Endothelial cell of umbilical vein (primary cell): ENCODE data around the gene SMOC1. TPM values are rescaled to one million over a fixed set of nuclear protein-coding genes. Genes with fewer than 3 reads are reported as not detected.

Experiments used
- BruUV-seq: library from RNA; stranded (reverse); fragments of 400-500 nt; replicated peaks from 2 replicates; lab custom pipeline; 2021; lab: Mats Ljungman, UMichigan
- CTCF ChIA-PET: fragments of 300-600, 350-600 bp; sonication (Branson Sonifier 250); formaldehyde crosslinking; loops from one replicate; lab custom pipeline; 2021; ENCODE audit warnings: antibody characterized with exemption, inconsistent platforms; lab: Charles Lee
- POLR2A ChIA-PET: fragments of 300-600, 350-600 bp; sonication (Branson Sonifier 250); formaldehyde crosslinking; loops from one replicate; lab custom pipeline; 2021; ENCODE audit warnings: antibody characterized with exemption, inconsistent platforms; lab: Charles Lee
- DNase-seq: peaks from one replicate; pipeline ENCODE4 v3.0.0-alpha.2; 2011; ENCODE audit warnings: low read depth, low spot score
- FAIRE-seq: peaks from 2 replicates; lab custom pipeline; 2011; peaks lifted over from hg19 to GRCh38; lab: Jason Lieb, UNC
- H2AFZ ChIP-seq: 2 replicates; pipeline ENCODE4 v1.6.0; 2012; ENCODE audit warnings: low read depth, low read length, control low read depth, inconsistent platforms
- H3K27ac ChIP-seq: 2 replicates; pipeline ENCODE4 v1.5.1; 2011; ENCODE audit warnings: low read depth, mild to moderate bottlenecking, control low read depth, low read length, moderate library complexity; ENCODE audit not compliant: insufficient read depth
- H3K27me3 ChIP-seq, 2 experiments: 2 replicates each; pipeline versions ENCODE4 v1.6.0 to v1.6.1; 2011; ENCODE audit warnings: low read length in 2 of 2, mixed read lengths in 1 of 2; ENCODE audit not compliant: control insufficient read depth in 2 of 2, insufficient read depth in 2 of 2
- H3K36me3 ChIP-seq, 2 experiments: 2 replicates in 1 of 2; 3 replicates in 1 of 2; pipeline ENCODE4 v1.5.1; 2011; ENCODE audit warnings: low read length in 2 of 2, mild to moderate bottlenecking in 1 of 2, moderate library complexity in 1 of 2; ENCODE audit not compliant: control insufficient read depth in 2 of 2, insufficient read depth in 2 of 2; ENCODE audit errors: extremely low read depth in 1 of 2
- H3K4me1 ChIP-seq: 3 replicates; pipeline ENCODE4 v1.5.1; 2011; ENCODE audit warnings: mild to moderate bottlenecking, low read length; ENCODE audit not compliant: control insufficient read depth, insufficient read depth; ENCODE audit errors: extremely low read depth
- H3K4me2 ChIP-seq: 2 replicates; pipeline ENCODE4 v1.6.1; 2011; ENCODE audit warnings: low read length, control low read depth, mixed read lengths; ENCODE audit not compliant: insufficient read depth
- H3K4me3 ChIP-seq, 3 experiments: fragments of 200-600 bp in 1 of 3; sonication (generic), shearing (Covaris generic) in 1 of 3; replicated peaks in 1 of 3; 2 replicates each; pipeline ENCODE4 v1.5.1; 2011 to 2016; ENCODE audit warnings: control low read depth in 3 of 3, low read length in 3 of 3, mild to moderate bottlenecking in 2 of 3, inconsistent platforms in 1 of 3, low read depth in 1 of 3, moderate library complexity in 1 of 3; ENCODE audit not compliant: insufficient read depth in 1 of 3
- H3K79me2 ChIP-seq: 2 replicates; pipeline ENCODE4 v1.6.0; 2012; ENCODE audit warnings: low read length, inconsistent platforms; ENCODE audit not compliant: control insufficient read depth, insufficient read depth
- H3K9ac ChIP-seq: replicated peaks from 2 replicates; pipeline ENCODE3; 2011; ENCODE audit warnings: low read length, control low read depth; ENCODE audit not compliant: insufficient read depth; ENCODE audit errors: extremely low read depth
- H3K9me1 ChIP-seq: replicated peaks from 3 replicates; pipeline ENCODE4 v1.6.0; 2011; ENCODE audit warnings: mild to moderate bottlenecking, low read length; ENCODE audit not compliant: control insufficient read depth, insufficient read depth; ENCODE audit errors: extremely low read depth
- H3K9me3 ChIP-seq: replicated peaks from 2 replicates; pipeline ENCODE4 v1.5.1; 2012; ENCODE audit warnings: low read length, inconsistent platforms; ENCODE audit not compliant: control insufficient read depth, insufficient read depth
- H4K20me1 ChIP-seq: replicated peaks from 2 replicates; pipeline ENCODE3; 2011; ENCODE audit warnings: mild to moderate bottlenecking, low read length; ENCODE audit not compliant: control insufficient read depth, insufficient read depth; ENCODE audit errors: extremely low read depth
- CTCF ChIP-seq, 2 donors: IDR thresholded peaks; 1 replicate in 1 of 2; 2 replicates in 1 of 2; pipeline ENCODE4 v1.5.1; 2011; ENCODE audit warnings: low read length in 2 of 2, mild to moderate bottlenecking in 2 of 2, moderate library complexity in 2 of 2, control low read depth in 1 of 2, inconsistent platforms in 1 of 2, low read depth in 1 of 2; ENCODE audit not compliant: insufficient read depth in 1 of 2; ENCODE audit errors: extremely low read depth in 1 of 2
- EZH2 ChIP-seq: IDR thresholded peaks from 2 replicates; pipeline ENCODE4 v1.6.1; 2012; ENCODE audit warnings: borderline replicate concordance, low read depth, mild to moderate bottlenecking, moderate library complexity, low read length, inconsistent platforms; ENCODE audit not compliant: severe bottlenecking
- GATA2 ChIP-seq: IDR thresholded peaks from 2 replicates; pipeline ENCODE4 v1.7.0; 2011; ENCODE audit warnings: low read depth, mild to moderate bottlenecking, moderate library complexity, mixed read lengths, low read length; ENCODE audit not compliant: insufficient read length, insufficient read depth
- POLR2A ChIP-seq: IDR thresholded peaks from 2 replicates; pipeline ENCODE4 v1.6.1; 2012; ENCODE audit warnings: low read depth, mild to moderate bottlenecking, control low read depth, low read length
- POLR2AphosphoS5 ChIP-seq: IDR thresholded peaks from 2 replicates; pipeline ENCODE4 v1.6.1; 2012; ENCODE audit warnings: low read depth, mild to moderate bottlenecking, control low read depth, low read length, moderate library complexity; ENCODE audit not compliant: insufficient read depth
- dilution Hi-C: fragments of 300-500 bp; cut with MboI; formaldehyde crosslinking; loops from one replicate; pipeline ENCODE4 v1.15.0; 2019; ENCODE audit warnings: low sequenced_read_pairs; ENCODE audit not compliant: extremely low pct_ligation_motif_present
- intact Hi-C: fragments of 100-400 bp; cut with micrococcal nuclease; formaldehyde crosslinking; loops from one replicate; pipeline ENCODE4 v1.10.0; 2022
- polyA plus RNA-seq, 4 experiments: library from polyadenylated mRNA; depleted of rRNA in 3 of 4; stranded (reverse) in 3 of 4; unstranded in 1 of 4; fragments of >200 nt; gene quantifications; 2 replicates each; pipeline versions ENCODE4 v1.2.1 to v1.2.3, GENCODE V29; 2011 to 2012; ENCODE audit warnings: missing spikeins in 1 of 4
- total RNA-seq: library from RNA; stranded (reverse); gene quantifications from 2 replicates; pipeline ENCODE4 v1.2.3, GENCODE V29; 2021
- TF ChIP-seq, protein P1 (sequence below): IDR thresholded peaks from 2 replicates; pipeline ENCODE4 v1.6.1; 2011; ENCODE audit not compliant: insufficient read depth, insufficient read length

The SMOC1 gene
- total and polyA plus RNA-seq, 2 donors (not counting 3 experiments of a cell fraction or from before 2014, with no cell fraction given): 0.97 to 1.1 TPM

DNA sequence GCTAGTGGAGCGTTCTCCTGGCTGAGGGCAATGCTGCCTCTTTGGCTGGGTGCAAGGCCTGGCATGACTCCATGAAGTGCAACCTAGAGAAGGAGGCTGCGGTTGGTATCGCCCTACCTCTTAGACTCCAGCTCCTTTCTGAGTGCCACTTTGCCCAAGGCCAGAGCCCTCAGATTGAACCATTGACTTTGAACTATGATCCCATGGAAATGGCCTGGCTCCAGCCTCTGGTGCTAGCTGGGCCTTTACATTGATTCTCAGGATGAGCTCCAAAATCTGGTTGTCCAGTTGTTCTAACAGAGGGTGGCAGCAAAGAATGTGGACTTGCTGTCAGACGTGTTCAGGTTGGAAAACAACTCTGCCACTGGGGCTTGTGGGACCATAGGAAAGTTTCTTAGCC lies 16.1 kb upstream of the SMOC1 start:
- ChIA-PET POLR2A (no interaction called here), CTCF (interaction anchor here (1.1 to 2.3 kb wide), 3 partner anchors 132 to 211 kb away, joined by 3 to 11 read pairs (median 3); no protein-coding TSS in a partner anchor)
- Histone ChIP-seq H3K4me3 (no peak overlapping the region), H3K79me2 (no peaks in the 10 kb centered on the region), H3K27me3 (no peaks in the 10 kb centered on the region), H3K9me3 (no peaks in the 10 kb centered on the region), H3K9ac (no peak overlapping the region), H3K4me2 (no peak overlapping the region), H3K9me1 (no peaks in the 10 kb centered on the region), H3K36me3 (no peaks in the 10 kb centered on the region), H4K20me1 (no peaks in the 10 kb centered on the region), H2AFZ (no peak overlapping the region), H3K4me1 (no peaks in the 10 kb centered on the region), H3K27ac (no peak overlapping the region)
- FAIRE-seq: no peak
- intact Hi-C loops: no loop called here
- no peak for DNase-seq
- no TSS peak for BruUV-seq
- dilution Hi-C loops: no loop called here
- TF ChIP-seq CTCF (IDR thresholded peaks at IDR 0.05; ENCODE audit: extremely low read depth in 1 of 2, insufficient read depth in 1 of 2, low read depth in 1 of 2, low read length in 2 of 2) (no peak), POLR2AphosphoS5 (no peak), POLR2A (no peak), GATA2 (no peak), EZH2 (no peak)
- TF ChIP-seq, protein P1, sequence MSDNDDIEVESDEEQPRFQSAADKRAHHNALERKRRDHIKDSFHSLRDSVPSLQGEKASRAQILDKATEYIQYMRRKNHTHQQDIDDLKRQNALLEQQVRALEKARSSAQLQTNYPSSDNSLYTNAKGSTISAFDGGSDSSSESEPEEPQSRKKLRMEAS: no peak
